NT2/D1 (cell line): ENCODE data around the gene RCAN1.

ENCODE experiments used
- DNase-seq: peaks from one replicate; pipeline ENCODE4 v3.0.0-alpha.2; 2011; ENCODE audit warnings: low read depth, low spot score
- H3K27me3 ChIP-seq: 2 replicates; pipeline ENCODE4 v1.6.0; 2011; ENCODE audit warnings: mild to moderate bottlenecking; ENCODE audit not compliant: insufficient read length, insufficient read depth
- H3K36me3 ChIP-seq: 2 replicates; pipeline ENCODE4 v1.6.1; 2011; ENCODE audit warnings: mild to moderate bottlenecking, low read length, mixed read lengths; ENCODE audit not compliant: insufficient read depth, insufficient read length
- H3K4me1 ChIP-seq: 2 replicates; pipeline ENCODE4 v1.5.1; 2011; ENCODE audit not compliant: insufficient read depth, insufficient read length
- H3K4me3 ChIP-seq: 2 replicates; pipeline ENCODE4 v1.5.1; 2011; ENCODE audit warnings: low read depth; ENCODE audit not compliant: insufficient read length
- H3K9ac ChIP-seq: 2 replicates; pipeline ENCODE4 v1.6.0; 2011; ENCODE audit warnings: low read depth; ENCODE audit not compliant: insufficient read length
- H3K9me3 ChIP-seq: 2 replicates; pipeline ENCODE4 v1.5.1; 2011; ENCODE audit warnings: mild to moderate bottlenecking, low read length; ENCODE audit not compliant: insufficient read depth
- SUZ12 ChIP-seq: IDR thresholded peaks from 2 replicates; pipeline ENCODE4 v1.6.1; 2011; ENCODE audit not compliant: insufficient read length, insufficient read depth; ENCODE audit errors: extremely low read depth
- YY1 ChIP-seq: IDR thresholded peaks from 2 replicates; pipeline ENCODE4 v1.6.1; 2011; ENCODE audit not compliant: insufficient read length, insufficient read depth
- ZNF274 ChIP-seq: IDR thresholded peaks from 2 replicates; pipeline ENCODE4 v1.6.1; 2011; ENCODE audit warnings: mild to moderate bottlenecking, low read depth, low read length

RCAN1 gene

DNA sequence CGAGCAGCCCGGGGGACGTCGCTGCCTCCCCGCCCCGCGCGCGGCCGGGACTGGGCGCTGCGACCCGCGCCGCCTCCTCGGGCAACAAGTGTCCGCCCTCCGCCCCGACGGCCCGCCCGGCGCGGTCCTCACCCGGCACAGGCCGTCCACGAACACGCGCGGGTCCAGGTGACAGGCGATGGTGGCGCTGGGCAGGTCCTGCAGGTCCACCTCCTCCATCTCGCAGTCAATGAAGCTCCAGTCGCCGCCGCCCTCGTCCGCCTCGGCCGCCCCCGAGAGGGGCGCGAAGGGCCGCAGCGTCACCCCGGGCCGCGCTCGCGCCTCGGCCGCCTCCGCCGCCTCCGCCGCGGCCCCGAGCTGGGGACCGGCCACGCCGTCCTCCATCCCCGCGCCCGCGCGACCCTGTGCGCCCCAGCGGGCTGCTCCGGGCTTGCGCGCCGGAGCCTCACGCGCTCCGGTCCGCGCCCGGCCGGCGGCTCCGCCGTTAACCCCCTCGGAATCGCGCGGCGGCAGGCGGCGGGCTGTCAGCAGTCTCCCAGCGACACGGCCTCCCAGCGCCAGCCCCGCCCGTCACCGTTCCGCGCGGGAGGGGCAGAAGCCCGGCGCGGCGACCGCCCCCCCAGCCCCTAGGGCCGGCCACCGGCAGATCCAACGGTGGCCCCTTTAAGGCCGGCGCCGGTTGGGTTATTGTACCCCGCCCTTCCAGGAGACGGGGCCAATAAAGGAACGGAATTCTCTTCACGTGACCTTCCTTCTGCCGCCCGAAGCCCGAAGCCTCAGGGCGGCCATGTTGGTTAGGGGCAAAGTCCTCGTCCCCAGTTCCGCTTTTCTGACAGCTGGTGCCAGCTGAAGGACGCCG lies at the start of gene RCAN1:
Gene RCAN1, minus strand, starts transcription at position 486 of the 859 bp plus-strand sequence. Its CDS starts 102 bp downstream, at position 384.
- Histone ChIP-seq H3K4me3 (peak within 1 kb of the TSS; percentile 82), H3K4me1 (no peaks in the 10 kb centered on the region), H3K27me3 (peaks cover 39% of the 10 kb centered on the region), H3K36me3 (no peaks in the 10 kb centered on the region), H3K9me3 (no peaks in the 10 kb centered on the region), H3K9ac (peak within 1 kb of the TSS; percentile 83)
- peak; percentile 94 for DNase-seq
- TF ChIP-seq YY1 (peak; percentile 98), ZNF274 (no peak), SUZ12 (no peak)

GRCh38 chr21:34661848-34662247 lies 46.9 kb upstream of the RCAN1 start:
- no peak overlapping the region for H3K9ac ChIP-seq
- TF ChIP-seq YY1, result no peak
- no peak for TF ChIP-seq ZNF274
- no peak for TF ChIP-seq SUZ12

GRCh38 chr21:34653522-34653921 lies 38.6 kb upstream of the RCAN1 start:
- H3K36me3 ChIP-seq, result no peaks in the 10 kb centered on the region
- TF ChIP-seq YY1 (no peak), ZNF274 (no peak), SUZ12 (no peak)
- H3K4me1 ChIP-seq, result no peaks in the 10 kb centered on the region
- H3K4me3 ChIP-seq, result no peak overlapping the region
- no peaks in the 10 kb centered on the region for H3K27me3 ChIP-seq
- DNase-seq, result no peak
- H3K9me3 ChIP-seq, result peaks cover 12% of the 10 kb centered on the region
- H3K9ac ChIP-seq, result no peak overlapping the region

More at GRCh38 chr21:34661848-34662247, 46.9 kb upstream of the RCAN1 start:
- Histone ChIP-seq H3K4me3 (no peak overlapping the region), H3K4me1 (no peaks in the 10 kb centered on the region), H3K9me3 (no peaks in the 10 kb centered on the region), H3K27me3 (no peaks in the 10 kb centered on the region), H3K36me3 (no peaks in the 10 kb centered on the region)
- no peak for DNase-seq

DNA sequence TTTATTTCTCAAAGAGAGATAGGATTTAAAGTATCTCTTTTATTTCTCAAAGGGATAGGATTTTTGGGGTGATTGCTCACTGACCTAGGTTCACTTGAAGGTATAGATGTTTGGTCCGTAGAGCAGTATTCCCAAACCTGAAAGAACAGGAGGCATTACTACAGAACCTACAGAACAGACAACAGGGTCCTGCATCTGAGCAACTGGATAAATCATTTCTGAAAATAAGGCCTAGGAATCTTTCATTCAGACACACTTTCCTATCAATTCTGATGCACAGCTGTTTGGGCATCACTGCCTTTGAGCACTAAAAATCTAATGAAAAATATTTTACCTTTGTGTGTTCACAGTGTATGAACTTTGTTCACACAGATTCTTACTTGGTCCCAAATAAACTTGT lies 36.7 kb upstream of the RCAN1 start:
- no peaks in the 10 kb centered on the region for H3K27me3 ChIP-seq

DNA sequence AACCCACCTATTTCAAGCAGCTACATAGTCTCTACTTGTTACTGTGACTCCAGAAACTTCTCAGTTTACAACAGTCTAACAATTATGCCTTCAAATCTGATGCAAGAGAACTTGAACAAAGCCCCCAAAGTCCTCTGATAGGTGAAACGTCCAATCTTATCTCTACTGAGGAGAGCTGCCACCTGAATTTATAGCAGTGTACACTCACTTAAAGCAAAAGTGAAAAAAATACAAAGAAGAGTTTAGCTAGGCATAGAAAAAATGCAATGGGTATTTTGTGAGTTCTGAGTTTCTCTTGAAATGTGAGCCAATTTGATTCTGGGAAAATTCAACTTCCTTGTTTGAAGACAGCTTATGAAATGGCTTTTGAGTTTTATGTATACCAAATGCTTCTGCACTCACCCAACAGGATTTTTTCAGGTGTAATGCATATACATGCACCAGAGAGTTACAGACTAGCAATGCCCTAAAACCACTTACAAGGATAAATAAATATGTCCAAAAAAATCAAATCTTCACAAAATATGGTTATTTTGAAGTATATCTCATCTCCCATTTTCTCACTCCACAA lies 36.0 kb upstream of the RCAN1 start:
- TF ChIP-seq YY1 (no peak), ZNF274 (no peak), SUZ12 (no peak)
- H3K36me3 ChIP-seq, result no peaks in the 10 kb centered on the region
- H3K9ac ChIP-seq, result no peak overlapping the region
- no peaks in the 10 kb centered on the region for H3K4me1 ChIP-seq
- peaks cover 12% of the 10 kb centered on the region for H3K9me3 ChIP-seq
- no peak for DNase-seq
- no peaks in the 10 kb centered on the region for H3K27me3 ChIP-seq
- H3K4me3 ChIP-seq, result no peak overlapping the region

More for the DNA sequence above, 36.7 kb upstream of the RCAN1 start:
- Histone ChIP-seq H3K4me3 (no peak overlapping the region), H3K9ac (no peak overlapping the region), H3K9me3 (peaks cover 12% of the 10 kb centered on the region), H3K4me1 (no peaks in the 10 kb centered on the region), H3K36me3 (no peaks in the 10 kb centered on the region)
- TF ChIP-seq ZNF274 (no peak), SUZ12 (no peak), YY1 (no peak)
- DNase-seq, result no peak

DNA sequence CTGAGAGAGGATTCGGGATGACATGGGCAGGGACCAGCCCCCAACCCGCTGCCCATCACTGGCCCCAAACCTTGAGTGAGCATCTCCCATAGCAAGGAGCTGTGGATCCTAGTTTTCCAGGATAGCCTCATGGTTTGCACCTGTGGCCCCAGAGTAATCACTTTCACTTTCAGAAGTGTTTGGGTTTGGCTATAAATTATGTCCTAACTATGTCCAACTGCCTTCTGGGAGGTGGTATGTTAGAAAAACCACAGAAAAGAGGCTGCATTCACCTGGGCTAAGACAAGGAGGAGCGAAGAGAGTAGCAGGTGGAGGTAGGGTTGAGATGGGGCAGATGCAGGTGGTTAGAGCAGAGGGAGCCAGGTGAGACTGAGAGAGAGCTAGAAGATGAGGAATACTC lies 34.5 kb upstream of the RCAN1 start:
- no peak for DNase-seq
- no peak overlapping the region for H3K4me3 ChIP-seq
- no peaks in the 10 kb centered on the region for H3K27me3 ChIP-seq
- H3K9me3 ChIP-seq, result peaks cover 12% of the 10 kb centered on the region
- no peak overlapping the region for H3K9ac ChIP-seq
- no peak for TF ChIP-seq ZNF274
- no peak for TF ChIP-seq YY1
- no peak for TF ChIP-seq SUZ12
- no peaks in the 10 kb centered on the region for H3K36me3 ChIP-seq
- no peaks in the 10 kb centered on the region for H3K4me1 ChIP-seq

DNA sequence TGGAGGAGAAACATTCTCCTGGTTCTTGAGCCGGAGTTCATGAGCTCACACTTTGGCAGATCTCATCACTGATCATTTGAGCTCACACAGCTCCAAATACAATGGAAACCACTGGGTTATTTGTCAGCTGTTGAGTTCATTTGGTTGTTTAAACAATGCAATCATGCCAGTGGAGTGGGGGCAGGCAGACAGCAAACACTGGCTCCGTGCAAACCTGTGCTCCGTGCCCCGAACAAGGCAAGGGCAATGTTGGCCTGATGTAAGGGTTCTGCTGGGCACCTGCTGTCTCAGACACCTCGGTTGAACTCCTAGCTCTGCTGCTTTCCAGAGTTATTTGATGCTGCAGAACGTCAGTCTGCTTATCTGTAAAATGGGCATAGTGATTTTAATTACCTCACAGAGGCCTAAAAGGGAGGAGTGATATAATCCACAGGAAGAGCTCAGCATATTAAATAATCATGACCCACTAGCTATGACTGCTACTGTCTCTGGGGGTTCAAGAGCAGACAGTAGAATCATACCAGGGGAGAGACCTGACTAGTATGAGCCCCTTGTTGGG lies 33.9 kb upstream of the RCAN1 start:
- TF ChIP-seq ZNF274 (no peak), YY1 (no peak), SUZ12 (no peak)
- H3K9ac ChIP-seq, result no peak overlapping the region
- no peak overlapping the region for H3K4me3 ChIP-seq
- peaks cover 12% of the 10 kb centered on the region for H3K9me3 ChIP-seq
- H3K27me3 ChIP-seq, result no peaks in the 10 kb centered on the region
- no peaks in the 10 kb centered on the region for H3K36me3 ChIP-seq
- no peak for DNase-seq
- H3K4me1 ChIP-seq, result no peaks in the 10 kb centered on the region
